ENCODE data around the gene NRL. TPM values are rescaled to one million over a fixed set of nuclear protein-coding genes. Genes with fewer than 3 reads are reported as not detected.
"Not testable (repeated sequence)": the region's sequence is repeated elsewhere in the genome, so short reads cannot be mapped to it uniquely, and the experiment has no call there.

NRL gene
- polyA plus RNA-seq, 5 donors, result 1.0 to 2.3 (median 1.2) TPM

DNA sequence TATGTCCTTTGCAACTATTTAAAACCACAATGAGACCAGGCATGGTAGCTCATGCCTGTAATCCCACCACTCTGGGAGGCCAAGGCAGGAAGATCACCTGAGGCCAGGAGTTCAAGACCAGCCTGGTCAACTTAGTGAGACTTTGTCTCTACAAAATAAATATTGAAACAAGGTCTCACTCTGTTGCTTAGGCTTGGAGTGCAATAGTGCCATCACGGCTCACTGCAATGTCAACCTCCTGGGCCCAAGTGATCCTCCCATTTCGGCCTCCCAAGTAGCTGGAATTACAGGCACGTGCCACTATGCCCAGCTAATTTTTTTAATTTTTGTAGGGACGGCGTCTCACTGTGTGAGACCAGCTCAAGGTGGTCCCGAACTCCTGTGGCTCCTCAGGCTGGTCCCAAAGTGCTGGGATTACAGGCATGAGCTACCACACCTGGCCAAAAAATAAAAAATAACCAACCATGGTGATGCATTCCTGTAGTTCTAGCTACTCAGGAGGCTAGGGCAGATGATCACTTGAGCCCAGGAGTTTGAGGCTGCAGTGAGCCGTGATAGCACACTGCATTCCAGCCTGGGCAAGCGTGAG, 14.8 kb upstream of the NRL start:
- DNase-seq, result no peak

DNA sequence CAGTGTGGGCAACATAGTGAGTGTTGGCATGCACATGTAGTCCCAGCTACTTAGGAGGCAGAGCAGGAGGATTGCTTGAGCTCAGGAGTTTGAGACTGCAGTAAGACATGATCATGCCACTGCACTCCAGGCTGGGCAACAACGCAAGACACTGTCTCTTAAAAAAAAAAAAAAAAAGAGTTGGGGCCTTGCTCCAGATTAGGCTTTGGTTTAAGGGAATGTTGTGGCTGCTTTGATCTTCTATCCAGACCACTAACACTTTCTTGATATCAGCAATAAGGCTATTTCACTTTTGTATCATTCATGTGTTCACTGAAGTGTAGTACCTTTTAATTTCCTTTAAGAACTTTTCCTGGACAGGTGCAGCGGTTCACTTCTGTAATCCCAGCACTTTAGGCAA, 12.9 kb upstream of the NRL start:
- no peak for DNase-seq

DNA sequence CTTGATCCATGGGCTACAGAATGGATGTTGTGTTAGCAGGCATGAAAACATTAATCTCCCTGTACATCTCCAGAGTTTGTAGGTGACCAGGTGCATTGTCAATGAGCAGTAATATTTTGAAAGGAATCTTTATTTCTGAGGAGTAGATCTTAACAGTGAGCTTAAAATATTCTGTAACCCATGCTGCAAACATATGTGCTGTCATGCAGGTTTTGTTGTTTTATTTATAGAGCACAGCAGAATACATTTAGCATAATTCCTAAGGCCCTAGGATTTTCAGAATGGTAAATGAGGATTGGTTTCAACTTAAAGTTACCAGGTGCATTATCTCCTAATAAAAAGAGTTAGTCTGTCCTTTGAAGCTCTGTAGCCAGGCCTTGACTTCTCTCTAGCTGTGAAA, 12.2 kb upstream of the NRL start:
- no peak for DNase-seq

DNA sequence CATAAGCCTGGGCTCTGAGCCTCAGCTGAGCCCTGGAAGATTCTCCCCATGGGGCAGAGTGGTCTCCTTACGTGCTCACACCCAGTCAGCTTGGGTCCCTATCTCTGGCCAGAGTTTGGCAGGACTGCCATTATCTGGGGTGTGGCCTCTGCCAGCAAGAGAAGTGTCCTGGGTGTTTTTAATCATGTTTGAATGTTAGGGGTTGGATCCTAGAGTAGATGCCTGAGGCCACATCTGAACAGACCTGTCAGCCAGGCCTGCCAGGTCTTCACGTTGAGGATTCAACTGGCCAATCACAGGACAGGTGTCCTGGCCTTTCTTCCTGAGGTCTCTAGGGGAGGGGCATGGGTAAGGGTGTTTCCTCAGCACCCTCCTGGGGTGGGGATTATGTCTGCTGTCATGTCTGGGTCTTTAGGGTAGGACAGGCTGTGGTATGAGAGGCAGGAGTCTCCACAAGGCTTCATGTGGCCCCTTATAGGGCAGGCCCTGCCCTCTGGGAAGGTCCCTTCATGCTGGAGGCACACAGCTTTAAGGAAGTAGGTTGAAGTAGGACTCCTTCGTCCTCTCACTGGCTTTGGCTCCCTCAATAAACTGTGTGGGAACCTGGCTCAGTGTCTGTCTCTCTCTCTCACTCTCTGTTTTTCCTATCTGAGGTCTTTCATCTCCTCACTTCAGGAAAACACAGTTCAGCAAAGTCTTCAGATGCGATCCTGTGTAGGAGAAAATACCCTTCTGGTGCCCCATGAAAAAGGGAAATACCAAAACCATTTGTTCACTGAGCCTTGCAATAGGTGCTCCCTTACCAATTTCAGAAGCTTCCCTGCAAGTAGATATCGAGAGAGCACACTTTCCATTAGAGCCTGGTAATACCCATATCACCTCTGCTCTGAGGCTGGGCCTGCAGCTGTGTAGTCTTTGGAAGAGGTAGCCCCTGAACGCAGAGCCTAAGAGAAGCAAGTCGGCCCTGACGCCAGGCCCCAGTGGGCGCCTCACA, 9.0 kb upstream of the NRL start:
- no peak for DNase-seq

DNA sequence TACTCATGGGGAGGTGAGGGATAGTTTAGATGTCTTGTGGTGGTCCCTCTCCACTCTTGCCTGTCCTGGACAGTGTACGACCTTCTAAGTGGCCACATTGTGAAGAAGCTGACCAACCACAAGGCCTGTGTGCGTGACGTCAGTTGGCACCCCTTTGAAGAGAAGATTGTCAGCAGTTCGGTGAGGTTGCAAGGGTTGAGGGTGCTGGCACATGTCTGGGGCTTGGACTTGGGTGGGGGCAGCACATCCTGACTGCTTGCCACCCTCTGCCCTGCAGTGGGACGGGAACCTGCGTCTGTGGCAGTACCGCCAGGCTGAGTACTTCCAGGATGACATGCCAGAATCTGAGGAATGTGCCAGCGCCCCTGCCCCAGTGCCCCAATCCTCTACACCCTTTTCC, 8.1 kb upstream of the NRL start:
- no peak for DNase-seq

DNA sequence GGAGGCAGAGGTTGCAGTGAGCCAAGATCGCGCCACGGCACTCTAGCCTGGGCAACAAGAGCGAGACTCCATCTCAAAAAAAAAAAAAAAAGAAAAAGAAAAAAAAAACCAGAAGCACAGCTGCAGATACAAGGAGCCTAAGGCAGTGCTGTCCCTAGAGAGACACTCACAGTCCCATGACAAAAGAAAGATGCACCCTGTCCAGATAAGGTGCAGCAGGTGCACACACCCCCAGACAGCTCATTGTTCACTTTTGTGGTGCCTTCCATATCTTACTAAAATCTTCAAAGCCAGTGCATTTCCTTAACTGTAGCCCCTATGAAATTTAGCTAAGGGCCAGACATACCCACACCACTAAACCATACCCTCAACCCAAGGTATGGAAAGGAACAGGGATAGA, 7.7 kb upstream of the NRL start:
- DNase-seq, result no peak

DNA sequence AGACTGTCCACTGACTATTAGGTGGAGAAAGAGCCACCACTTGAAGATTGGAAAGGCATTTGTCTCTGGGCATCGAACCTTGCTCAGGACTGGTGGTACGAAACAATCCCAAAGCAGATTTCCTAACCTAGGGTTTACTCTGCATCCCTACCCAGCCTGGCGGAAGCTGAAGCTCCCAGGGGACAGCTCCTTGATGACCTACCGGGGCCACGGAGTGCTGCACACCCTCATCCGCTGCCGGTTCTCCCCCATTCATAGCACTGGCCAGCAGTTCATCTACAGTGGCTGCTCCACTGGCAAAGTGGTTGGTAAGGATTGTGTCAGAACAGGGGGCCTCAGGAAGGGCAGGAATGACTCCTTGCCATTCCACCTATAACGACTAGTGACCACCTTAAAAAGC, 6.5 kb upstream of the NRL start:
- no peak for DNase-seq

DNA sequence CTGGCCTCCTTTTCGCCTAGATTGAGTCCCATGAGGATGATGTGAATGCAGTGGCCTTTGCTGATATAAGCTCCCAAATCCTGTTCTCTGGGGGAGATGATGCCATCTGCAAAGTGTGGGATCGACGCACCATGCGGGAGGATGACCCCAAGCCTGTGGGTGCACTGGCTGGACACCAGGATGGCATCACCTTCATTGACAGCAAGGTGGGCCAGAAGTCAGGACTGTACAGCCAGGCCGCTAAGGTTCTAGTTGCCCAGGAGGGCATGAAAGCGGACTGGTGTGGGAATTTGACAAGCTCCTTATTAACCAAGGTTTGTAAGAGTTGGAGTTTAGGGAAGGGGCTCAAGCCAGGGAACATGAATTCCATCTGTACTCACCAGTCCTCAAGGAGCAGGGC, 4.9 kb upstream of the NRL start:
- DNase-seq, result no peak

DNA sequence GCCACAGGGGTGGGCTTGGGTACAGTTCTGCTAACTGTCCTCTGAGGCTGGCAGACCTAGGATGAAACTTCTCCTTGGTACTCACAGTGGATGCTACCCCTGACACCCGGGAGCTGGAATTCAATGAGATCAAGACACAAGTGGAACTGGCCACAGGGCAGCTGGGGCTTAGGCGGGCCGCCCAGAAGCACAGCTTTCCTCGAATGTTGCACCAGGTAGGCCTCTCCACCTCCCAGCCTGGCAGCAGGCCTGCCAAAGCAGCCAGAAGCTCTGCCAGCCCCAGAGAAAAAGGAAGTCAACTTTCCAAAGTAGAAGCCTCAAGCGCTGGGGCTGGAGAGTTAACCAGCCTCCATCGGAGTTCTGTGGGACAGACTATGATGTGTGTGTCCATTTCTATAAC, 2.4 kb upstream of the NRL start:
- DNase-seq, result no peak

DNA sequence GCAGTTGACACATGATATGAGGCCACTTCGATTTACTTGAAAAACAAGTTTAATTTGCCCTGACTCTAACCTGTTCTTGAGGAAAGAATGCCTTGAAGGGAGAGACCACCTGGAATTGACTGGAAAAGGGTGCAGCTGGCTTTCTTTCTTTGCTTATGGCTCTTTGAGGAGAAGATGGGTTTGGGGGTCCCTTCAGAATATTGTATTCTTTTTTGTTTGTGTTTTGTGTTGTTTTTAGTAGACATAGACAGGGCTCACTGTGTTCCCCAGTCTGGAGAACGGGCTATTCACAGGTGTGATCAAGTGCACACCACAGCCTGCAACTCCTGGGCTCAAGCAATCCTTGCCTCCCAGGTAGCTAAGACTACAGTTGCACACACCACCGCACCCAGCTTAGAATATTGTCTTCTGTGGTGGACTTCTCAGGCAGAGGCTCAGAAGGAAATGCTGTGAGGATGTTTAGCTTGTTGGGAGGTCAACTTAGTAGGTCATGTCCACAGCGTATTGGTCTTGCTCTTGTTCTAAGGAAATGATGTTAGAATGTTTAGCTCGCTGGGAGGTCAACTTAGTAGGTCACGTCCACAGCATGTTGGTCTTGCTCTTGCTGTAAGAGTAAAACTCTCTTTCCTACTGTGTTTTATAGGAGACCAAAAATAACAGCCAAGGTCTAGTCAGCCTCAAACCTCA, 1.5 kb upstream of the NRL start:
- DNase-seq, result no peak

DNA sequence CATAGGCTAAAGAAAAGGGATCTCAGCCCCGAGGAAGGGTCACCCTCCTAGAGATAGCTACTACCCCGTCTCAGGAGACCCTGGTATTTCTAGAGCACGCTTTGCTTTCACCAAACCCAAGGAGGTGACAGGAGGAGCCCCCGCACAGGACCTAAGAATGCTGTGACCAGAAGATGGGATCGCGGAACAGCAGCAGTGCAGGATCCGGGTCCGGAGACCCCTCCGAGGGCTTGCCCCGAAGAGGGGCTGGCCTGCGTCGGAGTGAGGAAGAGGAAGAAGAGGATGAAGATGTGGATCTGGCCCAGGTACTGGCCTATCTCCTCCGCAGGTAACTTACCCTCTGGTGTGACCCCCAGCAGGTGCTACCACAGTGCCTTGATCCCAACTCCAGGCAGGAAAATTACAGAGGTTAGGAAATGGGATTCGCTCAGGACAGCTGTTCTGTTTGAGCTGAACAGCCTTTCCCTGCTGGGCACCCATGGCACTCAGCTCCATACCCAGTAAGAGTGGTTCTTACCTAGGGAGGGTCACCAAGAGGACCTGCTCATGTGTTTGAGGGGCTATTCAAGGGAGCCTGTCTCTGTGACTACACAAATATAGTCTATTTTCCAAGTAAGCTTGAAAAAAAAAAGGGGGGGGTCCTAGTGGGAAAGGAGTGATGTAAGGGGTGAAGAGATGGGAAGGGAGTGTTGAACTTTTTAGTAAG, 826 bp upstream of the NRL start:
- DNase-seq, result no peak

DNA sequence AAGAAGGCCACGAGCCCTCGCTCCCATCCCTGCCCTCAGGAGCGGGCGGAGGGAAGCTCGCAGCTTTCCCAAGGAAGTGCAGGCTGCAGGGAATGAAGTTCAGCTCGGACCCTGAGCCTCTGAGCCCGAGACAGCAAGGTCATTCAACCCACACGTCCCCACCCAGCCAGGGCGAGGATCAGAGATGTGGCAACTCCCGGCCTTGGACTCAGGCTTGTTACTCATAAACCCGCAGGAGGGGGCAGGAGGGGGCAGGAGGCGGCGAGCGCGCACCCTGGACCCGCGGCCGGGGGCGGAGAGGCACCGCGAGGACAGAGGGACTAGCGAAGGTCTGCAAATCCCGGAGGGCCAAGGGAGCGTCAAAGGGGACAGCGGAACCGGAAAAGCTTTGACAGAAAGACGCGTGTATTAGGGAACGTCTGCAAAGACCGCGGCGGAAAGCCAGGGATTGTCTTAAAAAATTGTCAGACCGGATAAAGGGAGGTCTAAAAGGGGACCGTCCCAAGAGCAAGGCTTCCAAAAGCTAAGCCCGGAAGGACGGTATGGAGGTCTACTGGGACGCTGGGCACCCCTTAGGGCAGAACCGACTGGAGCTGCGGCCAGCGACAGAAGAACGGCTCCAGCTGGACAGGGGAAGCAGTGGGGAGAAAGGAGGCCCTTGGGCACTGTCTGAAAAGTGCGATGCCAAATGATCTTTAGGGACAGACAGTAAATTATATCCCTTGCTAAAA, 783 bp downstream of the NRL start:
- DNase-seq, result peak in 1 of 2 donors; percentile 92

DNA sequence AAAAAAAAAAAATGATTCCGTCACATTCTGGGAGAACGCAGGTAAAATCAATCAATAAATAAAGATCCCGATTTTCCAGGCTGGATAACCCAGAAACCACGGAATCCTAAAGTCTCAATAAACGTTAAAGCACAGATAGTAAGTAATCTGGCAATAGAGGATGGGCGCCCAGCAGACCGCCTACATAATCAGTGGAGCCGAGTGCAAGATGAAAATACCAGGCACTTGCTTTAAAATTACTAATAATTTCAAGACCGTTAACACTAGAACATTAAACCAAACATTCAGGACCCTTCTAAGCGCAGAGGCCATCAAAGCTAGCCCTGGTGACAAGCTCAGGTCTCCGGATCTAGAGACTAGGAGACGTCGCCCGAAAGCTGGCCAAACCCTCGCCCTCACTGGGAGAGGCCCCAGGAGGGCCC, 1.4 kb downstream of the NRL start:
- peak in 1 of 2 donors; percentile 36 for DNase-seq

DNA sequence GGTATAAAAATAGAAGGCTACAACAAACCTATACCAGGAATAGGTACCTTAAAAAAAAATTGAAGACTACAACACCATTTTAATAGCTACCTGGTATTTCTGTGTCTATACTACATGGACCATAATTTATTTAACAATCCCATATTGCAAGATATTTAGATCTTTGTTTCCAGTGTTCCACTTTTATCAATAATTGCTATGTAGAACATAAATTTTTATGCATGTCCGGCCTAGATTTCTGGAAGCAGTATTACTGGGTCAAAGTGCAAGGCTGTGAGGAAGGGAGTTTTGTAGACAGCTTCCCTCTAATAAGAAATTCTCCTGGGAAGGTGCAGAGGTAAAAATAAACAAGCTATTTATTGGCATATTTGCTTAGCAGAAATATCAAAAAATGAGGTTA, 4.2 kb downstream of the NRL start:
- DNase-seq, result no peak

DNA sequence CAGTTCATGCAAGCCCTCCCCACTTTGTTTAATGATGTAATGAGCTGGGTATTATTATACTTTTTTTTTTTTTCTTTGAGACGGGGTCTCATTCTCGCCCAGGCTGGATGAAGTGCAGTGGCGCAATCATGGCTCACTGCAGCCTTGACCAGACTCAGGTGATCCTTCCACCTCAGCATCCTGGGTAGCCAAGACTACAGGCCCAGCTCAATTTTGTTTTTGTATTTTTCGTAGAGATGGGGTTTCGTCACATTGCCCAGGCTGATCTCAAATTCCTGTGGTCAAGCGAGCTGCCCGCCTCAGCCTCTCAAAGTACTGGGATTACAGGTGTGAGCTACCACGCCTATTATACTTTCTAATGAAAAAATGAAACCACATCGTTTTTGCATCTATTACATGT, 4.7 kb downstream of the NRL start:
- no peak for DNase-seq

DNA sequence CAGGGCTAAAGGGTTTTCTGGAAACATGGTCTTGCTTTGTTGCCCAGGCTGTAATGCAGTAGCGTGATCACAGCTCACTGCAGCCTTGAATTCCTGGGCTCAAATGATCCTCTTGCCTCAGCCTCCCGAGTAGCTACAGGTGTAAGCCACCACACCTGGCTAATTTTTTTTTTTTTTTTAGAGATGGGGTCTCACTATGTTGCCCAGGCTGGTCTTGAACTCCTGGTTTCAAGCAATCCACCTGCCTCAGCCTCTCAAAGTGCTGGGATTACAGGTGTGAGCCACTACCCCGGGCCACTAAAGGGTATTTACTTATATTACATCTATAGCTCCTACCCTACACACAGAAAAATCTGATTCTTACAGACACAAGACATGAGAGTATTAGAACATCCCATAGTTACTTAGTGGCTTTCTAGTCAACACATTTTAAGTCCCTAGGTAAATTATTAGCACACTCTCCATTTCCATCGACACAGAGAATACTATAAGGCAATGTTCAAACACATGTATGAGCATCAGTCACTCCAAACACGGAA, 6.3 kb downstream of the NRL start:
- no peak for DNase-seq

DNA sequence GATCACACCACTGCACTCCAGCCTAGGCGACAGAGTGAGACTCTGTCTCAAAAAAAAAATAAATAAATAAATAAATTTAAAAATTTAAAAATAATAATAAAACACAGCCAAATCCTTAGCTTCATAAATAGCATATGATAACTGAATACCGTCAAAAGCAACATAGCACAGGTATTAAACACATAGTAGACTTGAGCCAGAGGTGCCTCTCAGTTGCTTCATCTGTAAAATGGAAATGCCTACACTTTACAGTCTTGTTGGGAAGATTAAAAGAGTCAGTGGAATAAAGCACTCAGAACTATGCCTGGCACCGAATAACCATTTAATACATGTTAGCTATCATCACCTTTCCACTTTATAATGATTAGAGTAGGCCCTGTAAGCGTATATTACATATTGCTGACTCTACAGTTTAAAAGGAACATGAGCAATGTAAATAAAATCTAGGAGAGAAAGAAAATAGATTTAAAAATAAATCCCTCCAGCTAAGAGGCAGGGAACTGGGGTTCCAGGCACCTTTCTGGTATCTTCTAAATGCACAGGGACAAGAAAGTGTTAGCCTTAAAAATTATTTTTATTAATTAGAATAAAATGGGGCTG, 8.0 kb downstream of the NRL start:
- DNase-seq, result no peak

DNA sequence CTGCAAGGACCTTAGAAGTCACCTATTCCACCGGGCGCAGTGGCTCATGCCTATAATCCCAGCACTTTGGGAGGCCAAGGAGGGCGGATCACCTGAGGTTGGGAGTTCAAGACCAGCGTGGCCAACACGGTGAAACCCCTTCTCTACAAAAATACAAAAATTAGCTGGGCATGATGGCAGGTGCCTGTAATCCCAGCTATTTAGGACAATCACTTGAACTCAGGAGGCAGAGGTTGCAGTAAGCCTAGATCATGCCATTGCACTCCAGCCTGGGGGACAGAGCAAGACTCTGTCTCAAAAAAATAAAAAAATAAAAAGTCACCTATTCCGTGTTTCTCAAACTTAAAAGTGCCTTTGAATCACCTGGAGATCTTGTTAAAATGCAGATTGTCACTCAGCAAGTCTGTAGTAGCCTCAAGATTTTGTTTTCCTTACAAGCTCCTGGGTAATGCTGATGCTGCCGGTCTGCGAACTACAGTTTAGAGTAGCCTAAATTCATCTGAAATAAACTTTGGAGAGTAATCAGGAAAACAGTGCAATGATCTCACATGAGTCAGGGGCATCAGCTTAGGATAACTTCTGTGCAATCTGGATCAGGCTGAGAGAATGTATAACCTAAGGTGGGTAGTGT, 9.0 kb downstream of the NRL start:
- not testable (repeated sequence) for DNase-seq

DNA sequence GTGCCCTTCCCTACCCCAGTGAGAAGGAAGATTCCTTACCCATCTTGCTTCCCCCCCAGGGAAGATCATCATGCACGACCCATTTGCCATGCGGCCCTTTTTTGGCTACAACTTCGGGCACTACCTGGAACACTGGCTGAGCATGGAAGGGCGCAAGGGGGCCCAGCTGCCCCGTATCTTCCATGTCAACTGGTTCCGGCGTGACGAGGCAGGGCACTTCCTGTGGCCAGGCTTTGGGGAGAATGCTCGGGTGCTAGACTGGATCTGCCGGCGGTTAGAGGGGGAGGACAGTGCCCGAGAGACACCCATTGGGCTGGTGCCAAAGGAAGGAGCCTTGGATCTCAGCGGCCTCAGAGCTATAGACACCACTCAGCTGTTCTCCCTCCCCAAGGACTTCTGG, 11.3 kb downstream of the NRL start:
- no peak for DNase-seq

DNA sequence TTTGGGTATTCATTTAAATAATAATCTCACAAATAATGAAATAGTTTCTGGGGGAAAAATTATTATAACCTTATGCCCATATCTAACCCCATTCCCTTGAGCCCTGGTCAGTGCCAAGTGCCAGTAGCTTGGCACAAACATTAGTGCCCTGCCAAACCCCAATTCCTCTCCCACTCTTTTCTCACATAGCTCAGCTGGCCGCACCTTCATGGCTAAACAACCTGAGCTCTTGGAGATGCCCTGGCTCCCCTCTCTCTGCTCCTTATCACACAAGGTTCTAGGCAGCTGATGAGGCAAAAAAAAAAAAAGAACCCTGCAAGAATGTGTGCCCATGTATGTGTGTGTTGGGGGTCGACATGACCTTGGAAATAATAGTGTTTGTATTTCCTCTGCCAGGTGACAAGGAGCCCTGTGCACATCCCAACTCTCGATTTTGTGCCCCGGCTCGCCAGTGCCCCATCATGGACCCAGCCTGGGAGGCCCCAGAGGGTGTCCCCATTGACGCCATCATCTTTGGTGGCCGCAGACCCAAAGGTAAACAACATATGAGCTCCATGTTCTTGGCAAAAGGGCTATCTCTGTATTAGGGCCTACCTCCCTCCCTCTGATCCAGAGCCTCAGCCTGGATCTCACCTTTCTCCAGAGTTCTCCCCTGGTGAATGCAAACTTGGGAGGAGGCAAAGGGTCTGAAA, 12.2 kb downstream of the NRL start:
- no peak for DNase-seq
